KMS-11 (cell line): Measurements from ENCODE around the gene ANGPTL8.

Source experiments
- H2AFZ ChIP-seq: fragments of 200-600 bp; sonication (generic); 2 replicates; pipeline ENCODE4 v1.6.1; 2016; ENCODE audit warnings: antibody characterized with exemption, mixed run types, low read depth
- H3K27ac ChIP-seq: fragments of 200-600 bp; sonication (generic); 2 replicates; pipeline ENCODE4 v1.6.1; 2016; ENCODE audit warnings: mild to moderate bottlenecking, mixed run types
- H3K27me3 ChIP-seq: fragments of 200-600 bp; sonication (generic); 2 replicates; pipeline ENCODE4 v1.6.1; 2017; ENCODE audit warnings: mild to moderate bottlenecking, low read depth, mixed run types, moderate library complexity; ENCODE audit not compliant: insufficient read depth
- H3K36me3 ChIP-seq: fragments of 200-600 bp; sonication (generic); 2 replicates; pipeline ENCODE4 v1.6.1; 2017; ENCODE audit warnings: mild to moderate bottlenecking, mixed run types; ENCODE audit not compliant: insufficient read depth
- H3K4me1 ChIP-seq: fragments of 200-600 bp; sonication (generic); 2 replicates; pipeline ENCODE4 v1.6.1; 2016; ENCODE audit warnings: mild to moderate bottlenecking, low read depth, mixed run types; ENCODE audit not compliant: poor library complexity, severe bottlenecking
- H3K4me2 ChIP-seq: fragments of 200-600 bp; sonication (generic); 2 replicates; pipeline ENCODE4 v1.7.0; 2016; ENCODE audit warnings: mild to moderate bottlenecking, mixed run types
- H3K4me3 ChIP-seq: fragments of 200-600 bp; sonication (generic); IDR thresholded peaks from 2 replicates; pipeline ENCODE4 v1.6.1; 2017; ENCODE audit warnings: low read depth, low read length, mixed read lengths; ENCODE audit not compliant: insufficient read depth
- H3K79me2 ChIP-seq: fragments of 200-600 bp; sonication (generic); 2 replicates; pipeline ENCODE4 v1.6.1; 2016; ENCODE audit warnings: low read depth, mixed run types; ENCODE audit not compliant: insufficient read depth
- H3K9ac ChIP-seq: fragments of 200-600 bp; sonication (generic); 2 replicates; pipeline ENCODE4 v1.6.1; 2016; ENCODE audit warnings: mild to moderate bottlenecking, mixed run types
- H4K20me1 ChIP-seq: fragments of 200-600 bp; sonication (generic); 2 replicates; pipeline ENCODE4 v1.6.1; 2016; ENCODE audit warnings: mild to moderate bottlenecking, mixed run types; ENCODE audit not compliant: insufficient read depth
- TF ChIP-seq, protein P1 (sequence below): fragments of 200-600 bp; sonication (generic); conservative IDR thresholded peaks from 2 replicates; pipeline ENCODE4 v1.6.1; 2017; ENCODE audit warnings: low read depth, mild to moderate bottlenecking, antibody characterized with exemption, low read length, moderate library complexity, mixed read lengths

Gene ANGPTL8

DNA sequence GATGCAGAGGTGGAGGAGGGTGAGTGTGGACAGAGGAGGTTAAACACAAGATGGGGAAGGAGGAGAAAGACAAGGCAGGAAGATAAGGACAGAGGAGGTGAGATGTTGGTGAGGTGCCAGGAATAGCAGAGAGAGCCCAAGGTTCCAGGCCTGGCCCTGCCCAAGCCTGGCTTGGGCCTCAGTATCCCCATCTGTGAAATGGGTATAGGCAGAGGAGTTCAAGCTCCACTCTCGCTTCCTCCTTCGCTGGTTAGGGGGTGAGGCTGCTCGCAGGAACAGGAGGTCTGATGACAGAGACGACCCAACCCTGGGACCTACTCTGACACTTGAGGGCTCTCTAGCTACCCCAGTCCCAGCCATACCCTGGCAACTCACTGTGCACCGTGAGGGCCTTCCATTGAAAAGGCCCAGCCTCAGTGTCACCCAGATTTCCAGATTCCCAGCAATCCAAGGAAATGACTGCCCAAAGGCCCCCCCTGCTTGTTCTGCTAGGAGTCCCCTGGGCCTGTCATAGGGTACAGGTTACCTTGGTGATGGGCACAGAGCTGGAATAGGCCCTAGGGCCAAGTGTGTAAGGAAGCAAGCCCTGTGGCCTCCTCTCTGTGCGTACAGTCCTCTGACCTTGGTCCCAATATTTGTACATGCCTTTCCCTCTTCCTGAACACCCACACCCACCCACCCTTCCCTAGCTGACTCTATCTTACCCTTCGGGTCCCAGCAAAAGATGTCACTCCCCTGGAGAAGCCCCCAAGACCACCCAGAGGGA lies 8.6 kb upstream of the ANGPTL8 start:
- H3K27ac ChIP-seq: no peak overlapping the region

GRCh38 chr19:11232555-11232954 lies 6.9 kb upstream of the ANGPTL8 start:
- no peaks in the 10 kb centered on the region for H3K79me2 ChIP-seq
- H3K9ac ChIP-seq: no peak overlapping the region
- H3K4me3 ChIP-seq: no peak overlapping the region
- no peak overlapping the region for H3K27ac ChIP-seq
- H3K27me3 ChIP-seq: no peaks in the 10 kb centered on the region; the same call in 1 of the 2 replicates
- no peak overlapping the region for H2AFZ ChIP-seq
- TF ChIP-seq, protein P1, sequence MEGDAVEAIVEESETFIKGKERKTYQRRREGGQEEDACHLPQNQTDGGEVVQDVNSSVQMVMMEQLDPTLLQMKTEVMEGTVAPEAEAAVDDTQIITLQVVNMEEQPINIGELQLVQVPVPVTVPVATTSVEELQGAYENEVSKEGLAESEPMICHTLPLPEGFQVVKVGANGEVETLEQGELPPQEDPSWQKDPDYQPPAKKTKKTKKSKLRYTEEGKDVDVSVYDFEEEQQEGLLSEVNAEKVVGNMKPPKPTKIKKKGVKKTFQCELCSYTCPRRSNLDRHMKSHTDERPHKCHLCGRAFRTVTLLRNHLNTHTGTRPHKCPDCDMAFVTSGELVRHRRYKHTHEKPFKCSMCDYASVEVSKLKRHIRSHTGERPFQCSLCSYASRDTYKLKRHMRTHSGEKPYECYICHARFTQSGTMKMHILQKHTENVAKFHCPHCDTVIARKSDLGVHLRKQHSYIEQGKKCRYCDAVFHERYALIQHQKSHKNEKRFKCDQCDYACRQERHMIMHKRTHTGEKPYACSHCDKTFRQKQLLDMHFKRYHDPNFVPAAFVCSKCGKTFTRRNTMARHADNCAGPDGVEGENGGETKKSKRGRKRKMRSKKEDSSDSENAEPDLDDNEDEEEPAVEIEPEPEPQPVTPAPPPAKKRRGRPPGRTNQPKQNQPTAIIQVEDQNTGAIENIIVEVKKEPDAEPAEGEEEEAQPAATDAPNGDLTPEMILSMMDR: no peak
- no peak overlapping the region for H3K4me2 ChIP-seq
- H3K4me1 ChIP-seq: no peaks in the 10 kb centered on the region
- no peaks in the 10 kb centered on the region for H3K36me3 ChIP-seq
- H4K20me1 ChIP-seq: no peaks in the 10 kb centered on the region

More for the DNA sequence above, 8.6 kb upstream of the ANGPTL8 start:
- Histone ChIP-seq H3K27me3 (no peaks in the 10 kb centered on the region; the same call in 1 of the 2 replicates), H3K36me3 (no peaks in the 10 kb centered on the region), H3K9ac (no peak overlapping the region), H2AFZ (no peak overlapping the region), H4K20me1 (no peaks in the 10 kb centered on the region), H3K4me3 (no peak overlapping the region), H3K4me1 (no peaks in the 10 kb centered on the region), H3K4me2 (no peak overlapping the region), H3K79me2 (no peaks in the 10 kb centered on the region)
- TF ChIP-seq, protein P1: no peak

GRCh38 chr19:11233073-11233472 lies 6.3 kb upstream of the ANGPTL8 start:
- TF ChIP-seq, protein P1: no peak
- Histone ChIP-seq H3K9ac (no peak overlapping the region), H3K79me2 (no peaks in the 10 kb centered on the region), H3K27ac (no peak overlapping the region), H4K20me1 (no peaks in the 10 kb centered on the region), H3K4me1 (no peaks in the 10 kb centered on the region), H3K4me3 (no peak overlapping the region), H3K36me3 (no peaks in the 10 kb centered on the region), H3K4me2 (no peak overlapping the region), H3K27me3 (no peaks in the 10 kb centered on the region; the same call in 1 of the 2 replicates), H2AFZ (no peak overlapping the region)

- Histone ChIP-seq H4K20me1 (no peaks in the 10 kb centered on the region), H3K4me3 (no peak overlapping the region), H3K4me1 (no peaks in the 10 kb centered on the region), H3K4me2 (no peak overlapping the region), H3K36me3 (no peaks in the 10 kb centered on the region), H3K79me2 (no peaks in the 10 kb centered on the region), H2AFZ (no peak overlapping the region), H3K9ac (no peak overlapping the region), H3K27ac (no peak overlapping the region), H3K27me3 (peaks cover 3% of the 10 kb centered on the region; the same call in 1 of the 2 replicates)
- TF ChIP-seq, protein P1: no peak
Measured at GRCh38 chr19:11234486-11235075, 4.8 kb upstream of the ANGPTL8 start.
